ENCODE measurements around the gene ZC3H4. TPM values are rescaled to one million over a fixed set of nuclear protein-coding genes. Genes with fewer than 3 reads are reported as not detected.

The ZC3H4 gene
- total and polyA plus RNA-seq, 2 of the 8 experiments (the other 6 are each of a cell fraction or from before 2014, with no cell fraction given), result 6.6 to 92.0 TPM

GRCh38 chr19:47020992-47021496, 92.5 kb downstream of the ZC3H4 start:
- no peaks in the 10 kb centered on the region for H3K36me3 ChIP-seq (ENCODE audit: control insufficient read depth in 2 of 4, insufficient read depth in 4 of 4, low read length in 3 of 4)
- no peaks in the 10 kb centered on the region for H3K79me1 ChIP-seq (ENCODE audit: low read depth, low read length)
- DNase-seq (ENCODE audit: low read depth in 1 of 2, low spot score in 2 of 2), result peak in 1 of 2 experiments; percentile 71
- ChIA-PET POLR2A (ENCODE audit: partially characterized antibody) (interaction anchor here (1.0 to 1.8 kb wide), 5 partner anchors 11 to 159 kb away, joined by 3 to 4 read pairs (median 3); no protein-coding TSS in a partner anchor), CTCF (ENCODE audit: partially characterized antibody) (interaction anchor here (0.6 to 3.7 kb wide), 6 partner anchors 8 to 262 kb away, joined by 3 to 42 read pairs (median 4); no protein-coding TSS in a partner anchor)
- H3K4ac ChIP-seq (replicated peaks; ENCODE audit: insufficient read length, low read depth, low read length), result no peak overlapping the region
- H4K5ac ChIP-seq (ENCODE audit: insufficient read length, low read depth, low read length), result no peak overlapping the region
- H3K23ac ChIP-seq (ENCODE audit: insufficient read length), result no peak overlapping the region
- H2BK5ac ChIP-seq (ENCODE audit: low read depth, low read length), result no peak overlapping the region
- H3K27me3 ChIP-seq (replicated peaks in 1 of 4; ENCODE audit: control insufficient read depth in 3 of 4, extremely low read depth in 1 of 4, insufficient read depth in 3 of 4, low read length in 3 of 4), result peaks cover 24 to 53% (median 49%) of the 10 kb centered on the region in 4 experiments
- peak overlapping the region; percentile 28 to 69 (median 34) for H3K4me3 ChIP-seq (ENCODE audit: extremely low read depth in 1 of 4, insufficient read depth in 2 of 4, low read depth in 3 of 4, low read length in 4 of 4)
- H3K79me2 ChIP-seq (ENCODE audit: control insufficient read depth in 1 of 2, insufficient read depth in 2 of 2, low read length in 2 of 2), result no peaks in the 10 kb centered on the region
- no peak overlapping the region; the same call in 1 of the 2 replicates for H3K18ac ChIP-seq (ENCODE audit: extremely low read depth, low read length)
- peak overlapping the region; percentile 20; the same call in 1 of the 2 replicates for H4K8ac ChIP-seq (ENCODE audit: extremely low read depth, insufficient read depth, low read length)
- H3K9me3 ChIP-seq (ENCODE audit: insufficient read depth in 2 of 2, low read depth in 1 of 2, low read length in 1 of 2), result no peaks in the 10 kb centered on the region
- H2BK120ac ChIP-seq (replicated peaks; ENCODE audit: low read depth, low read length), result no peak overlapping the region
- no peak overlapping the region for H2AFZ ChIP-seq (ENCODE audit: low read length)
- H3K4me1 ChIP-seq (replicated peaks in 1 of 4; ENCODE audit: control insufficient read depth in 3 of 4, insufficient read depth in 4 of 4, low read length in 3 of 4), result peaks cover 0 to 20% (median 11%) of the 10 kb centered on the region in 4 experiments; a peak in 5 of 7 replicates
- no peak overlapping the region for H2BK20ac ChIP-seq (ENCODE audit: low read length)
- peaks cover 0 to 3% of the 10 kb centered on the region in 2 experiments for H4K20me1 ChIP-seq (replicated peaks in 1 of 2; ENCODE audit: control insufficient read depth in 1 of 2, insufficient read depth in 2 of 2, low read length in 2 of 2)
- no peak overlapping the region for H2BK12ac ChIP-seq (ENCODE audit: low read depth, low read length)
- H3K14ac ChIP-seq (ENCODE audit: insufficient read length), result no peak overlapping the region
- no peak overlapping the region for H3K9ac ChIP-seq (replicated peaks in 1 of 4; ENCODE audit: extremely low read depth in 1 of 4, low read depth in 3 of 4, low read length in 3 of 4)
- no peak overlapping the region for H2AK5ac ChIP-seq (ENCODE audit: low read depth, low read length)
- peaks cover 15% of the 10 kb centered on the region; the same call in 1 of the 2 replicates for H3K23me2 ChIP-seq (ENCODE audit: low read depth, low read length)
- no peak overlapping the region for H3K56ac ChIP-seq (replicated peaks; ENCODE audit: insufficient read length, low read depth, low read length)
- no peak overlapping the region for H2BK15ac ChIP-seq (ENCODE audit: low read length)
- no peak for FAIRE-seq
- no peak overlapping the region for H3K27ac ChIP-seq (ENCODE audit: low read depth, low read length)
- 5% methylated on average over 12 of the region's 37 CpGs; no CpG with 5 or more reads in 1 of the 2 experiments for WGBS, 2 experiments (ENCODE audit: extremely low coverage in 1 of 2, insufficient coverage in 1 of 2, insufficient read length in 1 of 2, insufficient replicate concordance in 2 of 2, low coverage in 1 of 2, low lambda C conversion rate in 2 of 2, missing lambda C conversion rate in 1 of 2)
- H4K91ac ChIP-seq (replicated peaks; ENCODE audit: insufficient read length, low read length), result no peak overlapping the region
- peak overlapping the region; percentile 62 to 87 for H3K4me2 ChIP-seq (ENCODE audit: insufficient read depth in 1 of 2, low read depth in 2 of 2, low read length in 2 of 2)
- TF ChIP-seq EZH2 (IDR thresholded peaks at IDR 0.05; ENCODE audit: low read depth, low read length, severe bottlenecking) (peak; percentile 64), HDAC6 (IDR thresholded peaks at IDR 0.05; ENCODE audit: low read depth, low read length) (no peak), MAX (IDR thresholded peaks at IDR 0.05) (no peak), CBX5 (IDR thresholded peaks at IDR 0.05; ENCODE audit: low read depth, low read length) (no peak), RXRA (IDR thresholded peaks at IDR 0.05; ENCODE audit: insufficient read depth, low read depth, low read length) (no peak), JUND (IDR thresholded peaks at IDR 0.05; ENCODE audit: low read length) (no peak), SP1 (IDR thresholded peaks at IDR 0.05; ENCODE audit: low read depth, low read length) (no peak), BCL11A (IDR thresholded peaks at IDR 0.05; ENCODE audit: low read depth in 2 of 2, low read length in 2 of 2) (no peak), CHD2 (IDR thresholded peaks at IDR 0.05; ENCODE audit: low read length) (no peak), ASH2L (IDR thresholded peaks at IDR 0.05; ENCODE audit: low read length) (no peak), RBBP5 (IDR thresholded peaks at IDR 0.05; ENCODE audit: borderline replicate concordance, low read depth, low read length) (no peak), KDM5A (IDR thresholded peaks at IDR 0.05; ENCODE audit: low read length) (no peak), RNF2 (IDR thresholded peaks at IDR 0.05; ENCODE audit: borderline replicate concordance, low read depth, low read length, missing control alignments, poor library complexity, severe bottlenecking) (no peak)
